Activated CD4-positive, alpha-beta T cell treated with anti-CD3 and anti-CD28 coated beads, Interleukin-2, amount 50 U/mL, for 16 hours (primary cell): ENCODE data around the gene NAPB.

Experiments used
- DNase-seq: peaks from one replicate; pipeline ENCODE4 v3.0.0-alpha.2; 2020

NAPB gene

DNA sequence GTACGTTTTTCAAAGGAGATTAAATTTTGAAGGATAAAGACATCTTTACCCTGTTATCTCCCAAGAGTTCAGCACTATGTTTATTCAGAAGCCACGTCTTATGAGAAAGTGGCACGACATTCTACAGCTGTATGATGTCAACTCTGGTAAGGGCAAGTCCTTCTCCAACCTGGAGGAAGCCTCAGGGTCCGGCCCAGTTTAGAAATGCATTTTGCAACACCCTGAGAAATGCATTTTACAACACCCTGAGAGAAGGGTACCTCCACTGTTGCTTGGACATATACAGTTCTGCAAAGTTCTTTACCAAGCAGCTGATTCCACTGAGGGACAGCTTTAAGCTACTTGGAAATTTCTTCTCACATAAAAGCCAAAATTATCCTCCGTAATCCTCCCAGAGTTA, 17.5 kb downstream of the NAPB start:
- no peak for DNase-seq

DNA sequence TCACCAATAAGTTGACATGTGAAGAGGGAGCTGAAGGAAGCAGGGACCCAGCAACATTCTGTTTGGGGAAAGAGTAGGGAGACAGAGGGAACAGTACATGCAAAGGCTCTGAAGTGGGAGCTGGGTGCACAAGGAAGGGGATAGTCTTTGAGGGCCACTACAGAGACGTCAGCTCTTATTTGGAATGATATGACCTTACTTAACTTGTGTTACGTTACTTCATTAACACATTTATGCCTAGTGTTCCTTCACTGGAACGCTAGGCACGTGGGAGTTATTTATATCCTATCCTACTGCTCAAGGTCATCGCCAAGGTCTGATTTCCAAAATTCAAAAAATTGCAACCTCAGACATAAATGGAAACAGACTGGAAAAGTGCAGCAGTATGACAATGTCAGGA, 20.2 kb downstream of the NAPB start:
- no peak for DNase-seq

DNA sequence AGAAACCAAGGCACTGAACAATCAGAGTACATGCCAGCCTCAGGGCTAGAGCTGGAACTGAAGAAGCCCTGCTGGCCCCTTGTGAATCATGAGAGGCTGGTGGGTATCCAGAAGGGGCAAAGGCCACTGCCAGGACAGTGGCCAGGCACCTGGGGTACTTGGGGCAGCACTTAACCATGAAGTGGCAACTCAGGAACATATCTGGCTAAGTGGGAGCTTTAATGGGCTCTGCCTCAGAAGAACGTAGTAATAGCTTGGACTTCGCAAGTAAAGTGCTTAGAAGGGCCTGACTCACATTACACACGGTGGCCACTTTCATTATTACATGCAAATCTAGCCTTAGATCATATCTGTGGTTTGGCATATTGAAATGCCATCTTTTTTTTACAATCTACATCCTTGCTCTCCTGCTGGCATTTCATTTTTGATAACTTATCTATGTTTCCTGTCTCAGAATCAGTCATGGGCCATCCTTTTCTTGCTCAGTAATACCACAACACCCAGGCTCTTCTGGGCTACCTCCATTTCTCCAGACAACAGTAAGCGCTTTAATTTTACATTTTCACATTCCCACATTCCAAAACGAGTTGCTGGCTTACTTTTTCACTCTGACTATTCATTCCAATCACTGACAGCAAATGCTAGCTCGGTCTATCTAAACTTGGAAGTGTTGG, 21.6 kb downstream of the NAPB start:
- DNase-seq = peak; percentile 88

DNA sequence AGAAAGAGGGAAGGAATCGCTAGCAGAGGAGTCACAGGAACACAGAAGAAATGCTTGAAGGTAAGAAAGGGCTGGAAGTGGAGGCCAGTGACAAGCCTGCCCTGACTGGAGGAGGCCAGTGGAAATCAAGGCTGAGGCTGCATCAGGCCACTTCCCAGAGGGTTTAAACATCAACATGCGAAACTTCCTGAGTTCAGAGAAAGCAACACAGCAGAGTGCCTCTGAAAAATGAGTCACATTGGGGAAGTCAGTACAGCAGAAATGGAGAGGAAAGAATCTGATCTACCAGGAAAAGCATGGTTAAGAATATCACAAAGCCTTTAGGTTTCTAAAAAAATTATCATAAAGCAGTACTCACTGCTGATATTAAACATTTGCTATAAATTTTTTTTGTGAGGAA, 23.3 kb downstream of the NAPB start:
- peak; percentile 52 for DNase-seq

DNA sequence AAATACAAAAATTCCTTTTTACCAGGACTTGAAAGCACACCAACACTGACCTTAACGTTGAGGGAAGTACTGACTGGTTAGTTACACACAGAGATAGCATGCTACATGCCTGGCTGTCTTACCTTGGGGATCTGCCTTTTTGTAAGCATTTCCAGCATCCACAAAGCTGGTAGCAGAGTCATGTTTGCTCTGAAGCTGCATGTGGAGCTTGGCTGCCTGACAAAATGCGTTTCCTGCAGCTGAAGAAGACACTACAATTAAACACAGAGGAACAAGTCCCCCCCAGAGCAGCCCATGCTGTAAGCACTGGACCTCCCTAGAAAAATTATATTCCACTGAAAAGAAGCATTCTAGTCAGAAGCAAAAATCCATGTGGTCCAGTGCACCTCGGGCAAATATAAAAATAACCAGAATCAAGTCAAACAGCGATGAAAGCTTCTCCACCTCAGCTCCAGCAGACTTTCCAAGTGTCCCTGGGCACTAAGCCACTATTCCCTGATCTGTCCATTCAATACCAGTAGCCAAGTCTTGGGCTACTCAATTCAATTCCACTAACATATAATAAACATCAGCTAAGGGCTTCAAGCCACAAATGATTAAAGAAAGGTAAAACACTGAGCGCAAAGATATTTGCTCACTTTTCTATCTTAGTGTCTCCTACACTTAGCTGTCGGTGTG, 24.2 kb downstream of the NAPB start:
- DNase-seq = no peak

DNA sequence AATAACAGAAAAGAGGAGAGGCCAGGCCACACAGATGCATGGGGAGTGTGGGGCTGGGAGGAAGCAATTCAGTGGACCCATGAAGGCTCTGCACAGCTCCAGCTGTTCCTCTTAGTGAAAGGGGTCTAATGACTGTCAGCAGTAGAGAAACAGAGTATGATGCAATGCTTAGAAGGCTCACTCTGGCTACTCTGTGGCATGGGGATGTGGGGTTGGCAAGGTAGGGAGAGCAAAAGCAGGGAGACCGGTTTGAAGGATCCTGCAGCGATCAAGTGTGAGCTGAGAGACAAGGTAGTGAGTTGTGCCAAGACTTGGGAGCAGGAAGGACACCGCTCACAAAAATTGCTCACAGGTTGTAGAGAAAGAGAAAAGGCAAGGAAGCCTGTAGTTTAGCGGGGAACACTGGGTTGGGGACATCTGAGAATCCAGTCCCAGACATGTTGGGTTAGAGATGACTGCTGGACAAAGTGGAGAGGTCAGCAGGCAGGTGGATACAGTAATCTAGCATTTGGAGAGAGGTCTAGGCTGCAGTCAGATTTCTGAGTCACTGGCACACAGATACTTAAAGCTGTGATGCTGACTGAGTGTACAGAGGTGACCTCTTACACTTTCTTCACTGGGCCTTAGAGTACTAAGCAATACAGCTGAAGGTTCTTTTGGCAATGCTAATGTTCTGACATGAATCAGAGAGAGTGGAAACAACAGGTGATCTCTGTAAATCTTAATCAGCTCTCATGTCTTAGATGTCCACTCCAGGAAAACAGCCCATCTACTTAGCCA, 27.1 kb downstream of the NAPB start:
- DNase-seq = no peak

DNA sequence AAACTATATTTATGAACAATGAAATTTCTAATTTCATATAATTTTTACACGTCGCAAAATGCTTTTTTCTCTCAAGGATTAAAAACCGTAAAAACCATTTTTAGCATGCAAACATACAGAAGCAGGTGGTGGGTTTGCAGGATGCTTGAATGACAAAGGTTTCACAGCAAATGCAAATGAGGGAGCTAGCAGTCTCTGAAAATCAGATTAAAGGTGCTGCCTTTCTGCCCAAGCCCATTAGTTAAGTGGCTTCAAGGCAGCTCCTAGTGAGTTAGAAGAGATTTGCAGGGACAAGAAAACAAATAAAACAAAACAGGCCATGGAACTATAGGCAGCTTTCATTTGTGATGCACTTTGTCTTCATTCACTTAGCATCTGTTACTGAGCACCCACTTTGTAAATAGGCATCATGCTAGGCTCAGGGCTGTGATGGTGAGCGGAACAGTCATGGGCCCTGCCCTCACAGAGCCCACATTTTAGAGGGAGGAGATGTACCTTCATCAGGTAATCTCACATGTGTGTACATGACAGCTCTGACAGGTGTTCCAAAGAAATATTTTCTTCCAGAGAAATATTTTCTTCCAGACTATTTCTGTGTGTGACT, 29.5 kb downstream of the NAPB start:
- no peak for DNase-seq

DNA sequence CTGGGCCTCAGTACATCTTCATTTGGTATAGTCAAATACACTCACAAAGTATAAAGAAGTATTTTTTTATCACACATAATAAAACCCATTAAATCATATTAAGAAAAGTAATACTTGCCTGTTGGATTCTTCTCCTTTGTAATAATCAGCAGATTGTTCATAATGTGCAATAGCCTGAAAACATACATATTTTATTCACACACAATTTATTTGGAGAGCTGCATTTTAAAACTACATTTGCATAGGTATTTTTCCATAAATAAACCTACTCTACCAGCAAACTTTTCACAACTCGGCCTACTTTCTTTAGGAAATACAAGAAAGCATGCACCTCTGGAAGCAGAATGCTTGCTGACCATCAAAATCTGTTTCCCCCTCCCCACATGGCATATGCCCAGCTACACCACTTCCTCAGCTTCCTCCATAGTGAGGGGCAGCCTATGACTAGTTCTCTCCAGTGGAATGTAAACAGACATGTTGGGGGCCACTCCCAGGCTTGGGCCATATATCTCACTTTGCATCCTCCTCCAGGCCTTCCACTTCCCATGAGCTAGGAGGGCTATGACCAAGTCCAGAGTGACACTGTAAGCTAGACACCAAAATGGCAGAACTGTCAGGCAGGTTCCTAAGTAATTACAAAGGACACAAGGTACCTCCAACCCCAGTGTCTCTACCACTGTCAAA, 31.1 kb downstream of the NAPB start:
- no peak for DNase-seq

DNA sequence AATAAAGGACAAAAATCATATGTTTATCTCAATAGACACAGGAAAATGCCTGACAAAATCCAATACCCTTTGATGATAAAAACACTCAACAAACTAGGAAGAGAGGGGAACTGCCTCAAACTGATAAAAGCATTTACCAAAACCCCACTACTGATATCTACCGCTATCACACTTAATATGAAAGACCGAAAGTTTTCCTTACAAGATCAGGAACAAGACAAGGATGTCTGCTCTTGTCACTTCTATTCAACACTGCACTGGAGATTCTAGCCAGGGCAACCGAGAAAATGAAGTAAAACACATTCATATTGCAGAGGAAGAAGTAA, 34.2 kb downstream of the NAPB start:
- no peak for DNase-seq

DNA sequence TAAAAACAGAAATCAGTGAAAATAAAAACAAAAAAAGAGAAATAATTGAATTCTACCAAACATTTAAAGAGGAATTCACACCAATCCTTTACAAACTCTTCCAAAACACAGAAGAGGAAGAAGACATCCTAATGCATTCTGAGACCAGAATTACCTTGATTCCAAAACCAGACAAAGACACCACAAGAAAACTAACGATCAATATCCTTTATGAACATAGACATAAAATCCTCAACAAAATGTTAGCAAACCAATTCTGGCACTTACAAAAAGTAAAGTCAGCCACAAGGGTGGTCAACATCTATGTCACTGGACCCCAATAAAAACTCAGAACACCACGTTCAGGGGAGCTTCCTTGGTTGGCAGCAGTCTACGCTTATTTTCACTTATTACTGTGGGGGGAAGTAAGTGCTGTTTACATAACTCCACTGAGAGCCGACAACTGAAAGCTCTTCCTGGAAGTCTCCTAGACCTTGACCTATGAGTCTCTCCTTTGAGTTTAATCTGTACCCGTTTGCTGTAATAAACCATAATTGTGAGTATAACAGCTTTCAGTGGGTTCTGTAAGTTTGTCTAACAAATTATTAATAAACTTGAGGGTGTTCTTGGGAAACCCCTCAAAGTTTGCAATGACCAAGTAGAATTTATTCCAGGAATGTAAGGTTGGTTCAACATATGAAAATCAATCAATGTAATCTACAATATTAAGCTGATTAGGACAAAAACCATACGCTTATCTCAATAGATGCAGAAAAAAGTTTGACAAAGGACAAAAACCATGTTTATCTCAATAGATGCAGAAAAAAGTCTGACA, 34.8 kb downstream of the NAPB start:
- no peak for DNase-seq

DNA sequence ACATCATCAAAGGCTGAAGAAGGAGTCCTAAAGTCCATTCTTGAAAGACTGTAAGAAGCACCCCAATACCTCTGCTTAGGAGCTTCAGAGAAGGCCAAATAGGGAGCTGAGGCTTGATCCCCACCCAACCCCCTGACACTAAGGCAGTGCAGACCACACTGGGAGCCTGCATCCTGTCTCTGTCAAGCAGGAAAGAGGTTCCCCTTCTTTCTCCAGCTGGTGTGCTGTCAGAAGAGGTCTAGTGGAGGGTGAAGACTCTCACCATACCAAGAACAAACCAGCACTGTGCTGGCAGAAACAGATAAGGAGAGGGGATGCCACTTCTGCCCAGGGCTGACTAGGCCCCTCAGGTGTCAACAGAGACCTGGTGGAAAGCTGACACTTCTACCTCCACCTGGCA, 39.4 kb downstream of the NAPB start:
- DNase-seq = no peak

DNA sequence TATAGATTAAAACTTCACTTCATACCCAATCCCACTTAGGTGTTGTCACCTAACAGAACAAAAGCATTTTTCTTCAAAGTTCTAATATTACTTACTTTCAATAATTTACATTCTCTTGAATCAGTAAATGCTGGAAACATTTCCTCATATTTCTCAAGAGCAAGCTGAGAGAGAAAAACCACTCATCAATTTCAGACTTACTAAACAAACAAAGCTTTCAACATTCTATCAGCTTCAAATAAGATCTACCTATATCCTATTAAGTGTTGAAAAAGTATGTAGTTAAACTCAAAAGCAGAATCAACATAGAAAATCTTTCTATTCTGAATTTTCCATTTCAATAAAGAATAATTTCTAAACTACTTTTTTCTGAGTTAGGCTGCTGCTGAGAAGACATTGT, 41.5 kb downstream of the NAPB start:
- DNase-seq = no peak

DNA sequence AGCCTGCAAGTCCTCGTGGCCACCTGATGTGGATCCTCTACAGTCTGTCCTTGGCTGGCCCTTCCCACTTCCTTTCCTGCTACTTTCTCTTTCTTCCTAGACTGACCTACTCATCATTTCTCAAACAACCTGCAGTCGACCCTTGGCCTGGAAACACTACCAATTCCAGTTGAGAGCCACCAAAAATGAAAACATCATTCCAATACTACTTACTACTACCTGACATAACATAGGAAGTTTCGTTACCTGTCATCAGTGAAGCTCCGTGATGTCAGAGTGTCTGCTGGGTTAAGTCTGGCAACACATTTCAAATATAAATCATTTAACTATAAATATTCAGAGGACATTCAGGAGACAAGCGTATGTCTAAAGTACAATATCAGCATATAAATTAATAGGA, 45.5 kb downstream of the NAPB start:
- no peak for DNase-seq

DNA sequence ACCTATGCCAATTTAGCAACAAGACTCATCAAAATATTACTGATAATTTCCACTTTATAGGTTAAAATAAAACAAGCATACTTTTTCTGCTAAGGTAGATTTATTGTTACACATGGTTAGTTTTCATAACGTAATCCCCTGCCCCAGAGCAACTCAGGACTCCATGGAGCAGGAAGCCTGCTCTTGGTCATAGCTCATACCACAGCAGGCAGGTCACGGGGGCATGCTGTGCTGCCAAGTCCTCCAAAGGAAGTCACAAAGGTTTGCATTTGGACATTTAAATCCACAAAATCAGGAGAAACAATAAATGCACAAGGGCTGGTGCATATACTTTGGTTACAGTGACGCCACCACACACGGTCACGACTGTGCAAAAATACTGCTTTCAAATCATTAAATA, 46.8 kb downstream of the NAPB start:
- no peak for DNase-seq

DNA sequence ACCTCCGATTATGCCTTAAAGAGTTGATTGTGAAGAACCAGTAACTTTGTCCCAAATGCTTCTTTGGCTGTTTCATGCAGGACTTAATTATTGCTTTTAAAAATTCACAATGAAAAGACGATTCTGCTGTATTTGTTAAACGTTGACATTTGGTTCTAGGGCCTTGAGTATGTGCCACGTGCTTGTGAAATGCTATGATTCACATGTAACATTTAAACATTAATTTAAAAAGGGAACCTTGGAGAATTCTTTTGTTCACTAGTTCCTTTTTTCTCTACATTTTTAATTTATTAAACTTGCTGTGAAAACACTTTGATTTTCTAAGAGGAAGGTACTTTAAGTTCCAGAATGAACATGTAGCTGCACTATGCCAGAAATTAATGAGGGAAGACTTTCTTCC, 49.8 kb downstream of the NAPB start:
- DNase-seq = no peak

DNA sequence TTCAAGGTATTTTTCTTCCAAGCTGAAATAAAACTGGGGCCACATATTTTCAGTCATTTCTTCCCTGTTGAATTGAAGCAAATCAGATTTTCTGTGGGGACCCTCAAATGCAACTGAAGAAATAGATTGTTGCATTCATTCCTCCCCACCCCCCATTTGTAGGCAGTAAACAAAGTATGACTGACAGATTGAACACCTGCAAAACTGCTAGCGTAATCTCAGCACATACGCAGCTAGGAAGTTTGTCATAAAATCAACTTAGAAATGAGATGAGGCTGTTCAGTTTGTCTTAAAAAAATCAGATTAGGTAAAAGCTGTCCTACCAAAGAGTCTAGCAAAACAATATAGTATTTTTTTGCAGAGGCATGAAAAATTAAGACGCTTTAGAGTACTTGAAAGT, 50.4 kb downstream of the NAPB start:
- DNase-seq = no peak

DNA sequence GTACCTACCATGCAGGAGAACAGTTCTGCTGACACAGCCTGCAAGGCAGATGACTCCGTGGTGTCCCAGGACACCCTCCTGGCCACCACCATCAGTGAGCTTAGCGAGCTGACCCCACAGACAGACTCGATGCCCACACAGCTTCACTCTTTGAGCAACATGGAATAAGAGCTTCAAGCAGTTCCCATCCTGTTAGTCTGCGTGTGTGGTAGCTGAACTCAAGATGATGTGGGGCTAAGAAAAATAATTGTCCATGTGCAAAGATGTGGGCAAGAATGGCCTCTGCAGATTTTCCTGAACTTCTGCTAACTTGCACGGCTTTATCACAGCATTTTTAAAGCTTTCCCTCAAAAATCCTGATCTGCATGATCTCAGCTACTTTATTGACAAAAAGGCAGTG, 51.0 kb downstream of the NAPB start:
- no peak for DNase-seq

DNA sequence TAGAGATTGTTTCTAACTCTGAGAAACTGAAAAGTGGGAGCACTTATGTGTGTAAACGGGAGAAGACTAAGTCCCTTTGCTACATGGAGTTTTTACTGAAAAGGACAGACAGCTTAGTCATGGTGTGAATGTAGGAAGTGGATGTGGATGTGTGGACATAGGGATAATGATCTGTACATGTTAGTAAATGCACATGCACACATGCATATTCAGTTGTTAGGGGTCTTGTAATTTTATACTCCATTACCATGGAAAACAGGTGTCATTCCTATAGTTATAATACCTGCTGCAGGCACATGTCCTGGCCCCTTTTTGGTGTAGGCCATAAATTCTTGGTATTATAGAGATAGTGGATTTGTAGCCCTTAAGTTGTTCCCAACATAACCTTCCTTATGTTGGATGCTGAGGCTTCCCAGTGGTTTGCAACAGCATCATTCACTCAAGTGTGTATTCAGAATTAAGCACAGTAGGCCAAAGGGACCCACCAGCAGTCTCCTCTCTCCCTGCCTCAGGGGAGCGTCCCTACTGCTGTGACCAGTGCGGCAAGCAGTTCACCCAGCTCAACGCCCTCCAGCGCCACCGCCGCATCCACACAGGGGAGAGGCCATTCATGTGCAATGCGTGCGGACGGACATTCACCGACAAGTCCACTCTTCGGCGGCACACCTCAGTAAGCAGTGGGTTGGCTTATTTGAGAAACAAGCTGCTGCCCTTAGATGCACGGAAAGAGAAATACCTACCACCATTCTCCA, 52.0 kb downstream of the NAPB start:
- no peak for DNase-seq

DNA sequence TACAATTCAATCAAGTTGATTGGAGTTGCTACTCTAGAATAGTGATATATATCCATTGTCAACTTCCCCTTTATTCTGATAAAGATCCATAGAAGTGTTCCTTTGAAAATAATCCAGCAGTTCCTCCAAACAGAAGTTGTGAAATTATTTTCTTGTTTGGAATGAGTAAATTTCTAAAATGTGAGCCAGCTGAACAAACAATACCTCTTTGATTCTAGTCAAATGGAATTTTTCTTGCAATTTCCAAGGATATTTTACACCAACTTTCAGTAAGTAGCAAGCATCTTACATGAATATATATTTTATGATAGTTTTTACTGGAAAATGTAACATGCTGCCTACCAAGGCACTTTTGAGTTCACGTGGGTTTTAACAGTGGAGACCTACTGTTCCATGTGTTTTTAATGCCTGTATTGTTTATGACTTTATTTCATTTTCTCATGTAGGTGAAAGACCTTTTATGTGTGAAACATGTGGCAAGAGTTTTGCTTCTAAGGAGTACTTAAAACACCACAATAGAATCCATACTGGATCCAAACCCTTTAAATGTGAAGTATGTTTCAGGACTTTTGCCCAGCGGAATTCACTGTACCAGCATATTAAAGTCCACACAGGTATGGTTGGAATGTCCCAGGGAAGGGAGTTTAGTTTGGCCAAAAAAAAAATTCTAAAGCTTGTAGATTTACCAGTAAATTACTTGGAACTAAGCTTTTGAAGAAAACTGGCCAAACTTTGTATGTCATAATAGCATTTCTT, 52.8 kb downstream of the NAPB start:
- no peak for DNase-seq

DNA sequence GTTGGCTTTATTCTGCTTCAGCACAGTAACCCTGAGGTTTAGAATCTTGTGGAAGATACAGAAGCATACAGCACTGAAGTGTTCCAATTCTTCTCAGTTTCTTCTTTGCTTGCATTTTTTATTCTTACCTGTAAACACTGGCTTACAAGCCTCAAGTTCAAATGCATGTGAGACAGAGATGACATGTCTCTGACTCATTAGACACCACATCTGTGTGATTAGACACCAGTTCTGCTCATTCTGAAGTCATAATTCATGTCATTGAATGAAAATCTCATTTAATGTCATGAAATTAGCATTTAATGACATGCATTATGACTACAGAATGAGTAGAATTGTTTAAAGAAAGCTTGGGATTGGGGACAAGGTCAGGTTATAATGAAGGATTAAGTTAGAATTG, 53.5 kb downstream of the NAPB start:
- peak; percentile 47 for DNase-seq

DNA sequence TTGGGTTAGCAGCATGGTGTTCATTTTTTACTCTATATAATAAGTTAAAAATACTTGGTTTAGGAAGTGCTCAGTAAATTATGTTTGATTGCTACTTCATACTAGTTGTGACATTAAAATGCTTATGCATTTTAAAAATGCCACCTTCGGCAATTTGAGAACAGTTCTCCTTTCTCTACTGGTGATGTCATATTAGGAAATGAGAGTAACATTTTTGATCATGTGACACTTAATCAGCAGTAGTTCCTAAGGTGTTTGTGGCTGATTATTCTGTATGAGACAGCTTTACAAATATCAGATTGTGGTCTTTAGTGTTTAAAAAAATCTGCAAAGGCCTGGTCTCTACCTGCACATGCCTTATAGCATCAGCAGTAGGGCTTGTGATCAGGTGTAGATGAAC, 54.9 kb downstream of the NAPB start:
- peak; percentile 57 for DNase-seq
